Measurements from ENCODE around the gene CACTIN.

The CACTIN gene

GRCh38 chr19:3656747-3657394 lies 30.3 kb upstream of the CACTIN start:
- no peak for DNase-seq (ENCODE audit: low spot score)
- H3K27ac ChIP-seq, result no peak overlapping the region
- no peak for TF ChIP-seq CTCF (IDR thresholded peaks at IDR 0.05)
- no peak overlapping the region for H3K4me3 ChIP-seq

DNA sequence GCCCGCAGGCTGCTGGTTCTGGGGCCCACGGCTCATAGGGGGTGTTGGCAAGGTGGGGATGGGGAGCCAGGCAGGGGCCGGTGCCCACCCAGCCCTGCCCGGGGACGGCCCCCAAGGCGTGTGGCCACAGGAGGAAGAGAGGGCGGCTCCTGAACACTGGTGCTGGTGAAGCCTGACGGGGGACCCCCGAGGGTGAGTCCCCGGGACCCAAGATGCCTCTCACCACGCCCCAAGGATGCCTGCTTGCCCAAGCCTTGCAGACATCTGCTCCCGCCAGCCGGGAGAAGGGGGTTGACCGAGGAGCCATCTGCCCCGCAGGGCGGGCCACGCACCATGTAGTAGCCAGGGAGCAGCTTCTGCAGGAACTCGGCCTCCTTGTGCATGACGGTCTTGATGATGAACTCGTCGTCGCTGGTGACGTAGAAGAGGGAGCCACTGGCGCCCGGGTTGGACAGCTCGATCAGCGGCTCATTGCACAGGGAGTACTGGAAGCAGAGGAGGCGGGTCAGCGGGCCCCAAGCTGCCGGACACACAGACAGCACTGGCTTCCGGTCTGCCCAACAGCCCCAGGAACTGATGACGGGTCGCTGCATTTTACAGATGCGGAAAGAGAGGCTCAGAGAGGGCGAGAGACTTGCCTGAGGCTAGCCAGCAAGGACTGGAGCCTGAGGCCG lies 29.6 kb upstream of the CACTIN start:
- no peak for DNase-seq (ENCODE audit: low spot score)
- TF ChIP-seq CTCF (IDR thresholded peaks at IDR 0.05), result no peak
- Histone ChIP-seq H3K27ac (no peak overlapping the region), H3K4me3 (no peak overlapping the region)

DNA sequence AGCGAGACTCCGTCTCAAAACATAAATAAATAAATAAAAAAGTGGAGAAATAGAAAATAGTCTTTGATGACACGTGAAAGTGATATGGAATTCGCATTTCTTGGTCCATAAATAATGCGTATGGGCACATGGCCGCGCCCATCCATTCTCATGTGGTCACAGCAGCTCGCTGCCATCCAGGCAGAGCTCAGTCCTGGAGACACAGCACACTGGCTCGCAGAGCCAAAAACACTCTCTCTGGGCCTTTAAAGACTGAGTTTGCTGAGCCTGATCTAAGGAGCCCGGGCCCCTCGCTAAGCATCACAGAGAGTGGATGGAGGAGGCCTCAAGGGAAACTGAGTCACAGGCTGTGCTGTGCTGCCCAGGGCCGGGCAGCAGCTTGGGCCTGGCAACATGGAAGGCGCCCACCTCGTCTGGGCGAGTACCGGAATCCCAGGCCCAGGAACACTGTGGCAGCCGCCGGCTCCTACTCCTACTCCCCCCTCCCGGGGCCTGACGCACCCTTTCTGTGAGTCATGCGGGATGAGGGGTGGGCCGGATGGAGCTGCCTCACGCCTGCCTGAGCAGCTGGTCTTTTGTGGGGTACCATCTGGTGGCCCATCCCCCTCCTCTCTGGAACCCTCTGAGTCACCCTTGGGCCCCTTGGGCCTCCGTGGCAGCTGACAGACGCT lies 28.9 kb upstream of the CACTIN start:
- H3K27ac ChIP-seq, result no peak overlapping the region
- no peak for TF ChIP-seq CTCF (IDR thresholded peaks at IDR 0.05)
- H3K4me3 ChIP-seq, result no peak overlapping the region
- no peak for DNase-seq (ENCODE audit: low spot score)

DNA sequence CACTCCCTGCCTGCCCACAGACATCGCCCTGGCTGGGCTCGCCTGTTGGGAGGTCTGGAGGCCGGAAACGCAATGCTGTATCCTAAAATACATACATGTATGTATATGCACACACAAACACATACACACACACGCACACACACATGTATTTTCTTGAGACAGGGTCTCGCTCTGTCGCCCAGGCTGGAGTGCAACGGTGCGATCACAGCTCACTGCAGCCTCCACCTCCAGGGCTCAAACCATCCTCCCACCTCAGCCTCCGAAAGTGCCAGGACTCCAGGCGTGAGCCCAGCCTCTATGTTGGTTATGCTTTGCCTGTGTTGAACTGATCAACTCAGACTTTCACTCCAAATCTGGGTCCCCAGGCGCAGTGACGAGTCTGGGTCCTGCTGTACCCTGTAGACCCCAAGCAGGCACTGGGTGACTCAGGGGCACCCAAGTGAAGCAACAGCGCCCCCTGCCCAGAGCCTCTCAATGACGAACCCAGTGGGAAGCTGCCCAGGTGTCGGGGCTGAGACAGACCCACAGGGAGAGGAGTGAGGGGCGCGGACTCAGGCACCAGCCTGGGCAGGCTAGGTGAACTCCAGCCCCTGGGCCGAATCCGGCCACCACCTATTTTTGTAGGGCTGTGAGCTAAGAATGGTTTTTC lies 27.4 kb upstream of the CACTIN start:
- Histone ChIP-seq H3K4me3 (no peak overlapping the region), H3K27ac (no peak overlapping the region)
- TF ChIP-seq CTCF (IDR thresholded peaks at IDR 0.05), result no peak
- DNase-seq (ENCODE audit: low spot score), result no peak

DNA sequence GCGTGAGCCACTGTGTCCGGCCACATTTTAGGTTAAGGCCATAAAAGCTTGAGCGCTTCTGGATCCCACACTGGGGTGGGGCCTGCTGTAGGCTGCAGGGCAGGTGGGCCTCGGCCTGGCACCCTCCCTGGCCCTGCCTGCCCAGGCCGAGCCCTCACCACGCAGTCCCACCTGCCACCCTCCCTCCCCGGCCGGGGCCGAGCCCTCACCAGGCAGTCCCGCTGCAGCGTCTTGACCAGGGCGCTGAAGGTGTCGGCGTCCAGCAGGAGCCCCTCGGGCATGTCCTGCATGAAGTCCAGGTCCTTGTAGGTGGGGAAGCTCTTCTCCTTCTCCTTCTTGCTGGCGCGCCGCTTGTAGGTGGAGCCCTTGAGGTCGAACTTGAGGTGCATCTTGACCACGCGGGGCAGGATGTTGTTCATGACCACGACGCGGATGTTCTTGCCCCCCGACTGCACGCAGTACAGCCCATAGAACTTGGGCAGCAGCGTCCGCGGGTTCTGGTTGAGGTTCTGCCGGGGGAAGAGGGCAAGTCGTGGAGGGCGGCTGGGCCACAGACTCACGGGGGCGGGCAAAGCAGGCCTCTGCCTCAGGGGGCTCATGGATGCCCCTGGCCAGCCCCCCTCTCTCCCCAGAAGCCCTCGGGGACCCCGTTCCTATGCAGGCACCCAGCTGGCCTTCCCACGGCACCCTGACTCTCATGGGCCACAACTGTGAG lies 26.6 kb upstream of the CACTIN start:
- no peak for TF ChIP-seq CTCF (IDR thresholded peaks at IDR 0.05)
- no peak for DNase-seq (ENCODE audit: low spot score)
- no peak overlapping the region for H3K27ac ChIP-seq
- H3K4me3 ChIP-seq, result no peak overlapping the region

DNA sequence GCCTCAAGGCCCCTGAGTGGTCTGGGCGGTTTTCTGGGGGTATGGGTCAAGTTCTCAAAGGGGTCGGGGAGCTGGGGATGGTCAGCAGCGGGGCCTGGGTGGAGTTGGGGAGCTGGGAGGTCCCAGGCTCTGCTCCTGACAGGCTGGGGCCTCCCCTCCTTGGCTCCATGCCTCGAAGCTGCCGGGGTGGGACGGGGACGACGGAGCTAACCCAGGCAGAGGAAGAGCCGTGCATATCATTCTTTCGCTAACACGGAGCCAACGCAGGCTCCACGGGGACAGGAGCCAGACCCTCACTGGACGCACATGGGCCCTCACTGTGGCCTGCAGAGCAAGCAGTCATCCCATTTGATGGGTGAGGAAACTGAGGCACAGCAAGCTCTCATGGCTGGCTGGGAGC lies 25.8 kb upstream of the CACTIN start:
- H3K27ac ChIP-seq, result no peak overlapping the region
- no peak overlapping the region for H3K4me3 ChIP-seq
- DNase-seq (ENCODE audit: low spot score), result no peak
- TF ChIP-seq CTCF (IDR thresholded peaks at IDR 0.05), result no peak

Measured in coronary artery (tissue), 2 donors.